Omental fat pad (tissue), 4 donors: Measurements from ENCODE around the gene POLH. TPM values are rescaled to one million over a fixed set of nuclear protein-coding genes. Genes with fewer than 3 reads are reported as not detected.
A peak's percentile ranks its signal among the peaks of the same experiment; 100 is the strongest.
"Not testable (repeated sequence)": the region's sequence is repeated elsewhere in the genome, so short reads cannot be mapped to it uniquely, and the experiment has no call there.

Source experiments
- ATAC-seq: fragments of 150-250 bp; one replicate; pipeline ENCODE4 v1.9.1; 2016; ENCODE audit warnings: mild to moderate bottlenecking, moderate library complexity; ENCODE audit not compliant: low FRiP score
- DNase-seq: peaks from one replicate; pipeline ENCODE4 v3.0.0-alpha.2; 2019; ENCODE audit warnings: low spot score
- total RNA-seq, 4 donors: library from RNA; depleted of rRNA; stranded (reverse); fragments of >200 nt; gene quantifications; one replicate each; pipeline ENCODE4 v1.1.0, GENCODE V29; 2016
- TF ChIP-seq, protein P1 (sequence below), 3 donors: fragments of 450-650 bp; IDR thresholded peaks; one replicate each; pipeline ENCODE4 v1.5.1; 2016 to 2017; ENCODE audit warnings: antibody characterized with exemption in 3 of 3, mild to moderate bottlenecking in 3 of 3, moderate library complexity in 2 of 3

Gene POLH
- total RNA-seq, 4 donors from 2014 or later, result 8.3 to 11.0 (median 9.2) TPM

DNA sequence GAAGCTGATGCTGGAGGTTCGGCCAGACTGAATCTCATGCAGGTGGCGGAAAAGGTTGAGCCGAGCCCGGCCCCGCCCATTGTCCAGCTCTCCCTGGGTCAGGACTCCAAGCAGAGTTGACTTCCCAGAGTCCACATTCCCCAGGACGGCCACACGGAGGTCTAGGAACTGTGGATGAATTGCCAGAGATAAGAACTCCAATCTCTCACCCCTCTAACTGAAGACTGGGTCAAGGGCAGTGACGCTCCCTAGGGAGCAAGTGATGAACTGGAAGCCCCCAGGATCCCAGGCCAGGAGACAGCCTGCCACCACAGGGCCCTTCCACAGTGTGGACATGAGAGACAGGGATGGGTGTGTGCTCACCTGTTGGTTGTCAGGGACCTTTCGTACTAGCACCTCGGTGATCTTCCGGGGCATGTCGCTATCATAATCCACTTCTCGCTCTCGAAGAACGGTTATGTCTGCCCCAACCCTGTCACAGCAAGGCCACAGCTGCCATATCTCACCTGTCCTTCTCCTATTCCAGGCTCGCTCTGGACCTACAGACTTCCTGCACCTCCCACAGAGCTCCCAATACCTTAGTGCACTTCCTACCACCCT, 49.5 kb downstream of the POLH start:
- DNase-seq, result no peak
- TF ChIP-seq, protein P1, sequence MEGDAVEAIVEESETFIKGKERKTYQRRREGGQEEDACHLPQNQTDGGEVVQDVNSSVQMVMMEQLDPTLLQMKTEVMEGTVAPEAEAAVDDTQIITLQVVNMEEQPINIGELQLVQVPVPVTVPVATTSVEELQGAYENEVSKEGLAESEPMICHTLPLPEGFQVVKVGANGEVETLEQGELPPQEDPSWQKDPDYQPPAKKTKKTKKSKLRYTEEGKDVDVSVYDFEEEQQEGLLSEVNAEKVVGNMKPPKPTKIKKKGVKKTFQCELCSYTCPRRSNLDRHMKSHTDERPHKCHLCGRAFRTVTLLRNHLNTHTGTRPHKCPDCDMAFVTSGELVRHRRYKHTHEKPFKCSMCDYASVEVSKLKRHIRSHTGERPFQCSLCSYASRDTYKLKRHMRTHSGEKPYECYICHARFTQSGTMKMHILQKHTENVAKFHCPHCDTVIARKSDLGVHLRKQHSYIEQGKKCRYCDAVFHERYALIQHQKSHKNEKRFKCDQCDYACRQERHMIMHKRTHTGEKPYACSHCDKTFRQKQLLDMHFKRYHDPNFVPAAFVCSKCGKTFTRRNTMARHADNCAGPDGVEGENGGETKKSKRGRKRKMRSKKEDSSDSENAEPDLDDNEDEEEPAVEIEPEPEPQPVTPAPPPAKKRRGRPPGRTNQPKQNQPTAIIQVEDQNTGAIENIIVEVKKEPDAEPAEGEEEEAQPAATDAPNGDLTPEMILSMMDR (IDR thresholded peaks at IDR 0.05), result no peak
- no peak for ATAC-seq

DNA sequence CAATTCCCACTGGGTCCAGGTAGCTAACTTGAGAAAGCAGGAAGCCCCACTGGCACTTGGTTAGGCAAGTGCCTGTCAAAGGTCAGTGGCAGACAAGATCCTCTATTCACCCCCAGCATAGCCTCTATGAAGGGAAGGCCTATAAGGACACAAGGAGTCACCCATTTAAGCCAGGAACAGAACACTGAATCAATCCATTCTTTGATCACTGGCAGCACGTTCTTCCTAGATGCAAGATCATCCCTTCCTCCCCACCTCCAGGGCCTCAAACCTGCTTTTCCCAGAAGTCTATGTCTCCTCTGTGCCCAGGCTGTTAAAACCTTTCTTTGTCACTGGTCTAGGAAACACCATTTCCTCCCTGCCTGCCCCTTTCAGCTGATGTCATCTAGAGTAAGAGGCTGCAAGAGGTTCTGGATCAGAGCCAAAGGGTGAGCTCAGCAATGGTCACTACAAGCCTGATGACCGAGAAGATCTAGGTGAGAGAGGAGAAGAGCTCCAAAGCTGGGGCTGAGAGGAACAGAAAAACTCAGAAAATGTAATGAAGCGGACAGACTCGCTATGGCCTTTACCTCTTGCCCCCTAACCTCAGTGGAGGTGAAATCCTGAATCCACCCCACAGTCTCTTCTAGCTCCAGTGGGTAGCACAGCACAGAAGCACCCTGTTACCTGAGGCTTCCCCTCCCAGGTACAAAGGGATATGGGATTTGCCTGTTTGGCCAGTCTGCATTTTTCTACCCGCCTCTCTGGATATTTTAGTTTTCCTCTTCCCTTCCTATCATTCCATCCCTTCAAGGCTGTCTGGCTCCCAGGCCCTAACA, 51.2 kb downstream of the POLH start:
- no peak for ATAC-seq
- TF ChIP-seq, protein P1 (IDR thresholded peaks at IDR 0.05), result no peak
- DNase-seq, result peak; percentile 67

DNA sequence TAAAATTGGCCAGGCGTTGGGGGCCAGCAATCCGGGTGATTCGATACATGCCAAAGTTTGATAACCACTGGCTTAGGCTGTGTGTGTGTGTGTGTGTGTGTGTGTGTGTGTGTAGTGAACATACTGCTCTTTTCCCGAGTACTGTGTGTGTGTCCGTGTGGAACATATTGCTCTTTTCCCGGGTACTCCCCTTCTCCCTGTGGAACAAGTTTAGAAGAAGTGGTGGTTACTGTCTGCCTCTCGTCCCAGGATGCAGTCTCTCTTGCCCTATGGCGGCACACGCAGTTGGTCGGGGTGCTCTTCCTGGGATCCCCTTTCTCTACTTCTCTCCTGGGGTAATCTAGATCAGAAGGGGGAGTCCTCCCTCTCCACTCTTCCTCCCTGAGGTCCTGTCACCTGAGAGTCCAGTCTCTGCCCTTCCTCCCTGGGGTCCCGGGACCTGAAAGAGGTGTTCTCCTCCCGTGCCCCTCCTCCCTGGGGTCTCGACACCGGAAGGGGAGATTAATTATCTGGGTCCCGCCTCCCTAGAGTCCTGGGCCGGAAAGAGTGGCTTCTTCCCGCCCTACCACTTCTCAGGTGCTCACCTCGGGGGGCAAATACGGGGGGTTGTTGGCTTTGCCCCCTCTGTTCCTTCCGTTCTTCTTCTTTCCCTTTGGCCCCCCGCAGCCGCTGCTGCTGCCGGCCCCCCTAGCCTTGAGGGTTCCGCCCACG, 52.6 kb downstream of the POLH start:
- ATAC-seq (peak; percentile 18), DNase-seq (no peak)
- TF ChIP-seq, protein P1 (IDR thresholded peaks at IDR 0.05), result no peak

DNA sequence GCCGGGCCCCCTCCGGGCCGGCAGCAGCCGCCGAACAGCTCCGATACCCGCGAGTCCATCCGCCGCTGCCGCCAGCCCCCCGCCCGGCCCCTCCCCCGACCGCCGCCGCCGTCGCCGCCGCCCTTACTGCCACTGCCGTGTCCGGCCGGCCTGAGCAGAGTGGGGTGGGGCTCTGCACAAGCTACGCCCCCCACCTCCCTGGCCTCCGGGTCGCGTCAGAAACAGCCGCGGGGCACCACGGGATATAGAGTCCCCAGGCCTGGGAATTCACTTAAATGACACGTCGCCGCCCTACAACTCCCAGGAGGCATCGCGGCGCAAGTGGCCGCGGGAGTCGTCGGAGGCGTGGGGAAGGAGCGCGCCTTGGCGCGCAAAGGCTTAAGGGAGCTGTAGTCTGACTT, 53.1 kb downstream of the POLH start, which contains the start of gene GTPBP2:
GTPBP2 (minus strand) TSS at position 161 of the 401 bp plus-strand sequence; CDS start at position 59, 102 bp downstream.
- DNase-seq, result peak; percentile 93
- TF ChIP-seq, protein P1 (IDR thresholded peaks at IDR 0.05), result no peak
- peak; percentile 95 for ATAC-seq

DNA sequence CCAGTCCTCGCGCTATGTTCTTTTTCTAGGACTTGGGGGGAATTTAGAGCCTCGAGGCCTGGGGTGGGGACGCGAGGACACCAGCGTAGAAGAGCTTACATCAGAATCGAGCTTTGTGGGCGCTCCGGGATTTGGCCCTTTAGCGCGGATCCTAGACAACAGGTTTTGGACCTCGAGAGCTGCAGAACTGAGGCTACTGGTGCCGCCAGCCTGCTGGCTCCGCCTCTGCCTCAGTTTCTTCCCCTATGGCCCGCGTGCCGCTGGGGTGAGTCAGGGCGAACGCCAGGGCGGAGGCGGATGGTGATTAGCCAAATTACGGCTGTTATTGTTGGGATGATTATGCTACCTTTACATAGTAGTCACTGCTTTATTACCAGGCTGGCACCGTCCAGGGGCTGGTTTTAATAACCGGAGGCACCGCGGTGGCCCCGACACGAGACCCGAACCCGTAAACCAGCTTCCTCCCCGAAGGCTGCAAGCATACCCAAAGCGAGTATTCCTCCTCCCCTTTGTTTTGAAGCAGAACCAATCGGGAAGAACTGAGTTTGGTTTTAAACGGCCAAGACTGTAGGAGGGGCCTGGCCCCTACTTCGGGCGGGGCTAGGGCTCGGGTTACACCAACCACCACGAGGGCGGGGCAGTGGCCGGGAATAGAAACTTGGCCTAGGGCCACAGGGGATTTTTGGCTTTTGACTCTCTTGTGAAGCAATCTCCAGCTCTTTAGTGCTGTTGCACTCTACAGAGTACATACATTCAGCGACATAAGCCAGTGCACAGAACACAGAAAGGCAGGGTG, 53.7 kb downstream of the POLH start:
- TF ChIP-seq, protein P1 (IDR thresholded peaks at IDR 0.05), result no peak
- ATAC-seq, result peak; percentile 85
- peak; percentile 88 for DNase-seq

DNA sequence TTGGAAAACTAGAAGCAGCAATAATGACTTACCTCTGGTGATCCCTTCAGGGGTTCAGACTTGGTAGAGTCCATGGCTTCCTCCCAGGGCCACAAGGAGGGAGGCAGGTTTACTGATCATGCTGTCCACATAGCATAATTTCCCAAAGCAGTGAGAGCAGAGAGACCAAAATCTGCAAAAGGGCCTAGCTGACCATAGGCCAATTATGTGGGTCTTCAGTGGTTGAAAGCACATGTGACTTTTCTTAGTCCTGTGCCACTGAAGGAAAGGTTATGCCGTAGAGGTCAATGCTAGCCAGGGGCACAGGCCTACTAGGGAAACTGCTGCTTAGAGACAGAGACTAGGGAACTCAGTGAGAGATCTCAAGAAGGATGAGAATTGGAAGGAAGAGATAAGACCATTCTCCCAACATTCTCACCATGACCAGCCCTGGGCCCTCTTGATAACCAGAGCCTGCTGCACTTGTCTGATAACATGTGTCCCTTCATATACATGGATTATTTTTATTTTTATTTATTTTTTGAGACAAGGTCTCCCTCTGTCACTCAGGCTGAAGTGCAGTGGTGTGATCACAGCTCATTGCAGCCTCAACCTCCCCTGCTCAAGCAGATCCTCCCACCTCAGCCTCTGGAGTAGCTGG, 55.1 kb downstream of the POLH start:
- TF ChIP-seq, protein P1 (IDR thresholded peaks at IDR 0.05), result no peak
- no peak for DNase-seq
- ATAC-seq, result no peak

DNA sequence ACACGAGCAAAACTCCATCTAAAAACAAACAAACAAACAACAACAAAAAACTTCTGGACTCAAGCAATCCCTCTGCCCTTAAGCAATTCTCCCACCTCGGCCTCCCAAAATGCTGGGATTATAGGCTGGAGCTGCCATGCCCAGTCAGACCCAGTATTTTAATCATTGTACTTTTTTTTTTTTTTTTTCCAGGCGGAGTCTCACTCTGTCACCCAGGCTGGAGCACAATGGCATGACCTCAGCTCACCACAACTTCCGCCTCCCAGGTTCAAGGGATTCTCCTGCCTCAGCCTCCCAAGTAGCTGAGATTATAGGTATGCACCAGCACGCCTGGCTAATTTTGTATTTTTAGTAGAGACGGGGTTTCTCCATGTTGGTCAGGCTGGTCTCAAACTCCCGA, 57.0 kb downstream of the POLH start:
- not testable (repeated sequence) for ATAC-seq, DNase-seq
